Measurements from ENCODE around the gene COL28A1.

COL28A1 gene

GRCh38 chr7:7516156-7516555 lies 19.5 kb downstream of the COL28A1 start:
- no peak overlapping the region for H3K9ac ChIP-seq (ENCODE audit: low read depth, low read length)
- no peak overlapping the region for H3K4me2 ChIP-seq (ENCODE audit: low read length)
- H3K36me3 ChIP-seq (ENCODE audit: insufficient read depth, low read length), result no peaks in the 10 kb centered on the region
- peaks cover 30% of the 10 kb centered on the region for H3K4me1 ChIP-seq (ENCODE audit: control insufficient read depth, insufficient read depth, low read length)
- H3K27me3 ChIP-seq (ENCODE audit: control insufficient read depth, insufficient read depth, low read length), result no peaks in the 10 kb centered on the region
- no peaks in the 10 kb centered on the region for H3K9me3 ChIP-seq (replicated peaks; ENCODE audit: low read length)
- H3K4me3 ChIP-seq (ENCODE audit: low read length), result no peak overlapping the region

DNA sequence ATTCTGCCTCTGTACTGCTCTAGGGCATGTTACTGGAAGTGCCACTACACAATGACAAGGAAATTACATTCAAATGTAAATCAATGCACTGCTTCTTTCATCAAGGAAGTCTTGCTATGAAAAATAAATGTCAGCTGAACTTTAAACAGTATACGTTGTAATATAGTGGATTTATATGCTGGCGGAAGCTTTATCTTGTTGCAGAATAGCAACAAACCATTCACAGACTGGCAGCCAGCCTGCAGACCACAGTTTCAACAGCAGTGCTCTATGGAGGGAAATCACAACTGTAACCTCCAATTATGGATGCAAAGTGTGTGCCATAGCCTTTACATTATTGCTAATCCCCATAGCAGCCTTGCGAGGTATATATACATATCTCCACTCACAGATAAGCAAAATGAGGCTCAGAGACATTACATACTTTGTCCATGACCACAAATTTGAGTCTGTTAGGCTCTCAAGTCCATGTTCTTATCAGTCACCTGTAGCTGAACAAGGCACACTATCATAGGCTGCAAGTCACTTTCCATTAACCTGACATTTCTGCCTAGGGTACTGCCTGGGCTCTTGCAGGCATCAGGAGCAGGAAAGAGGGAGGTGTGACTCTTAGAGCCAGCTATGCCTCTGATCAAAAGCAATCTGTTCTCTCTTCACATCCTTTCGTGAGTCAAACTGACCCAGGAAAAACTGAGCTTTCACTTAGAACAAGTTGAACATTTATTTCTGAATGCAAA lies 22.6 kb downstream of the COL28A1 start:
- H3K9me3 ChIP-seq (replicated peaks; ENCODE audit: low read length), result no peaks in the 10 kb centered on the region
- no peak overlapping the region for H3K4me2 ChIP-seq (ENCODE audit: low read length)
- no peaks in the 10 kb centered on the region for H3K27me3 ChIP-seq (ENCODE audit: control insufficient read depth, insufficient read depth, low read length)
- H3K4me1 ChIP-seq (ENCODE audit: control insufficient read depth, insufficient read depth, low read length), result peaks cover 12% of the 10 kb centered on the region
- no peak overlapping the region for H3K9ac ChIP-seq (ENCODE audit: low read depth, low read length)
- no peaks in the 10 kb centered on the region for H3K36me3 ChIP-seq (ENCODE audit: insufficient read depth, low read length)
- no peak overlapping the region for H3K4me3 ChIP-seq (ENCODE audit: low read length)

DNA sequence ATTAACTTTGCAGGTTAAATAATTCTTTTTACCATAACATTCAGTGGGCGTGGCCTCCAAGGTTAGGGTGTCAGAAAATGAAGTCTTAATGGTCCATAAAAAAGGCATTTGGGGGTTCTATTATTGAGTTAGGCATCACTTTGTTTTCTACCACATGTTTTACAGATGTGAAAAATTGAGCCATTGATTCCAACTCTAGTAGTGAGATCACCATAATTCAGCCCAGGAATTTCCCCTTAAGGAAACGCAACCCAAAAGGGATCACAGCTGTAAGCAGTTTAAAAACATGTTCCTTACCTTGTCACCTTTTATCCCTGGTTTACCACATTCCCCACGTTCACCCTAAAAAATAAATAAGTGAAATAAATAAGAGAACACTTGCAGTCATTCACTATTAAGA lies 24.9 kb downstream of the COL28A1 start:
- Histone ChIP-seq H3K9ac (ENCODE audit: low read depth, low read length) (no peak overlapping the region), H3K9me3 (replicated peaks; ENCODE audit: low read length) (no peaks in the 10 kb centered on the region), H3K4me3 (ENCODE audit: low read length) (no peak overlapping the region), H3K4me2 (ENCODE audit: low read length) (no peak overlapping the region), H3K36me3 (ENCODE audit: insufficient read depth, low read length) (no peaks in the 10 kb centered on the region), H3K4me1 (ENCODE audit: control insufficient read depth, insufficient read depth, low read length) (peaks cover 6% of the 10 kb centered on the region), H3K27me3 (ENCODE audit: control insufficient read depth, insufficient read depth, low read length) (no peaks in the 10 kb centered on the region)

GRCh38 chr7:7505915-7506314 lies 29.8 kb downstream of the COL28A1 start:
- H3K36me3 ChIP-seq (ENCODE audit: insufficient read depth, low read length), result no peaks in the 10 kb centered on the region
- H3K9ac ChIP-seq (ENCODE audit: low read depth, low read length), result no peak overlapping the region
- H3K4me3 ChIP-seq (ENCODE audit: low read length), result no peak overlapping the region
- H3K9me3 ChIP-seq (replicated peaks; ENCODE audit: low read length), result no peaks in the 10 kb centered on the region
- H3K4me1 ChIP-seq (ENCODE audit: control insufficient read depth, insufficient read depth, low read length), result peaks cover 11% of the 10 kb centered on the region
- H3K4me2 ChIP-seq (ENCODE audit: low read length), result no peak overlapping the region
- H3K27me3 ChIP-seq (ENCODE audit: control insufficient read depth, insufficient read depth, low read length), result no peaks in the 10 kb centered on the region

DNA sequence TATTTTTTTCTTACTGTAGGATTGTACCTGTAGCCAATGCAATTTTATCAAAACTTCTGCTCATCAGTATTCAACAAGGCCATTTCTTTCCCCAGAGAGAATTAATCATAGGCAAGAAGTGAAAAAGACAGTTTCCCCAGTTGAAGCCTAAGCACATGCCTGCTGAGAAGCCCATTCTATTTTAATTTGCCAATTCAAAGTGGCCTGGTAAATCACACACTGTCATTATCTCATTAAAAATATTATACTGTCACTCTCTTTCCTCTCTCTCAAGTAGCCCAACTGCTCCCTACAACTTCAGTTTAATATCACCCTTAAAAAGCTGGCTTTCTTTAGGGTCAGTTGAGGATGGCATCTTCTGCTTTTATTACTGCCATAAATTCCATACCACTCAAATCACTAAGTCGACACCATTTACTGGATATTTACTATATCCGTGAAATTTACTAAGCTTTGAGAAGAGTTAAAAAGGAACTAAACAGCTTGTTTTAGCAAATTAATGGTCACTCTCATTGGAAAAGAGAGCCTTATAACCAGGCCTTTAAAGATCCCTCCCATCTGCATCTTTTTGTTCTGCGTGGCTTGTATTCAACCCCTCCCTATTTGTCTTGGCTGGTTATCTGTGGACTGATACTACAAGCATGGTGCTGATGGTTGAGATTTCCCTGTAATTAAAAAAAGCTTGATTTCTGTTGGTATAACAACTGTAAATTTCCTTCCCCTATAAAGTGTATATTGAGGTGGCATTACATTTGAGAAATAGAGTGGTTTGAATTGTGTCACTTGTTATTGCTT lies 30.6 kb downstream of the COL28A1 start:
- Histone ChIP-seq H3K36me3 (ENCODE audit: insufficient read depth, low read length) (no peaks in the 10 kb centered on the region), H3K27me3 (ENCODE audit: control insufficient read depth, insufficient read depth, low read length) (no peaks in the 10 kb centered on the region), H3K9me3 (replicated peaks; ENCODE audit: low read length) (no peaks in the 10 kb centered on the region), H3K4me3 (ENCODE audit: low read length) (no peak overlapping the region), H3K4me2 (ENCODE audit: low read length) (no peak overlapping the region), H3K4me1 (ENCODE audit: control insufficient read depth, insufficient read depth, low read length) (peaks cover 11% of the 10 kb centered on the region), H3K9ac (ENCODE audit: low read depth, low read length) (no peak overlapping the region)

GRCh38 chr7:7499892-7500291 lies 35.8 kb downstream of the COL28A1 start:
- Histone ChIP-seq H3K4me2 (ENCODE audit: low read length) (no peak overlapping the region), H3K36me3 (ENCODE audit: insufficient read depth, low read length) (no peaks in the 10 kb centered on the region), H3K9me3 (replicated peaks; ENCODE audit: low read length) (no peaks in the 10 kb centered on the region), H3K27me3 (ENCODE audit: control insufficient read depth, insufficient read depth, low read length) (no peaks in the 10 kb centered on the region), H3K4me1 (ENCODE audit: control insufficient read depth, insufficient read depth, low read length) (peaks cover 2% of the 10 kb centered on the region), H3K9ac (ENCODE audit: low read depth, low read length) (no peak overlapping the region), H3K4me3 (ENCODE audit: low read length) (no peak overlapping the region)

DNA sequence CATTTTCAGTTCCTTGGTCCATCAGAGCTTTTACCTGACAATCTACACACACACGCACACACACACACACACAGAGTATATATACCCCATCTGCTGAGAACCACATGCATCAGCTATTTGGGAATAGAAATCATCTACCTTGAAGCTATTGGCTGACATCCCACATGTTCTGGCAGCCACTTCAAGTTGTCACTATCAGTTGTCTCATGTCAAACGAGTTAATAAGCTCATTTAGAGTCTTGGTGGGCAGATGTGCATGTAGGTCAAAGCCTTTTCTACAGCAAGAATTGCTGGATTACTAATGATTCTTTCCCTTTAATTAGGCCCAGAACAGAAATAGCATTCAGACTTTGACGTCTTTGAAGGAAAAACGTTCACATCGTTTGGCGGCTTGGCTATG lies 36.8 kb downstream of the COL28A1 start:
- no peak overlapping the region for H3K9ac ChIP-seq (ENCODE audit: low read depth, low read length)
- no peaks in the 10 kb centered on the region for H3K27me3 ChIP-seq (ENCODE audit: control insufficient read depth, insufficient read depth, low read length)
- H3K4me2 ChIP-seq (ENCODE audit: low read length), result no peak overlapping the region
- H3K4me3 ChIP-seq (ENCODE audit: low read length), result no peak overlapping the region
- no peaks in the 10 kb centered on the region for H3K9me3 ChIP-seq (replicated peaks; ENCODE audit: low read length)
- H3K36me3 ChIP-seq (ENCODE audit: insufficient read depth, low read length), result no peaks in the 10 kb centered on the region
- peaks cover 2% of the 10 kb centered on the region for H3K4me1 ChIP-seq (ENCODE audit: control insufficient read depth, insufficient read depth, low read length)

DNA sequence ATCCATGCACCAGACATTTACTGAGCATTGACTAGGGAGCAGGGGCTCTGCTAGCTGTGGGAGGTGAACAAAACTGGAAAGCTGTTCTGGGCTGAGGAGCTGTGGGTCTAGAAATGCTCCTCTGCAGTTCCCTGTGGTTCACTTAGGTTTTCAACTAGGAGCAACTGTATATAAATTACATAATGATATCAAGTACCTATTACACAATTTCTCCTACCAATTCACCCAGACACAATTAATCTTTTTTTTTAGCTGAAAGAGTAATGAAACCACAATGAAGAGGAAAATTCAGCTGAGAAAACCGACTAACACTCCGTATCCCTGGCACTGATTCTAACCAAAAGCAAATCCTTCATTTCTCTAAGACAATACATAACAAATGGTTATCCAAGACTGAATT lies 39.4 kb downstream of the COL28A1 start:
- H3K9ac ChIP-seq (ENCODE audit: low read depth, low read length), result no peak overlapping the region
- H3K9me3 ChIP-seq (replicated peaks; ENCODE audit: low read length), result no peaks in the 10 kb centered on the region
- no peaks in the 10 kb centered on the region for H3K27me3 ChIP-seq (ENCODE audit: control insufficient read depth, insufficient read depth, low read length)
- no peak overlapping the region for H3K4me2 ChIP-seq (ENCODE audit: low read length)
- peaks cover 22% of the 10 kb centered on the region for H3K4me1 ChIP-seq (ENCODE audit: control insufficient read depth, insufficient read depth, low read length)
- no peaks in the 10 kb centered on the region for H3K36me3 ChIP-seq (ENCODE audit: insufficient read depth, low read length)
- H3K4me3 ChIP-seq (ENCODE audit: low read length), result no peak overlapping the region

DNA sequence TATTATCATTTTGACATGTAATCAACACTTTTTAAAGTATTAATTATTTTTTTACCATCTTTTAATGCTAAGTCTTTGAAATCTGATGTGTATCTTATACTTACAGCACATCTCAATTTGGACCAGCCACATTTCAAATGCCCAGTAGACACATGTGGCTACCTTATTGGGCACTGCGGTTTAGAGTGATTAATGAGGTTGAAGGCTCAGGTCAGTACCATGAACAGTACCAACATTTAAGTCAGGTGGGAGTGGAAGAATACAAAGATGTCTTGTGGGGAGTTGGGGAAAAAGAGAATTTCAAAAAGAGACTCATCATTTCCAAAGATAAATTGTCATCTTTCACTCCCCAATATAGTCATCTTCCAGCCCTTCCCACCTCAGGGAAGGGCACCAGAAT lies 40.5 kb downstream of the COL28A1 start:
- H3K4me2 ChIP-seq (ENCODE audit: low read length), result no peak overlapping the region
- no peaks in the 10 kb centered on the region for H3K27me3 ChIP-seq (ENCODE audit: control insufficient read depth, insufficient read depth, low read length)
- H3K4me3 ChIP-seq (ENCODE audit: low read length), result no peak overlapping the region
- H3K4me1 ChIP-seq (ENCODE audit: control insufficient read depth, insufficient read depth, low read length), result peaks cover 33% of the 10 kb centered on the region
- H3K9ac ChIP-seq (ENCODE audit: low read depth, low read length), result no peak overlapping the region
- H3K36me3 ChIP-seq (ENCODE audit: insufficient read depth, low read length), result no peaks in the 10 kb centered on the region
- H3K9me3 ChIP-seq (replicated peaks; ENCODE audit: low read length), result no peaks in the 10 kb centered on the region

DNA sequence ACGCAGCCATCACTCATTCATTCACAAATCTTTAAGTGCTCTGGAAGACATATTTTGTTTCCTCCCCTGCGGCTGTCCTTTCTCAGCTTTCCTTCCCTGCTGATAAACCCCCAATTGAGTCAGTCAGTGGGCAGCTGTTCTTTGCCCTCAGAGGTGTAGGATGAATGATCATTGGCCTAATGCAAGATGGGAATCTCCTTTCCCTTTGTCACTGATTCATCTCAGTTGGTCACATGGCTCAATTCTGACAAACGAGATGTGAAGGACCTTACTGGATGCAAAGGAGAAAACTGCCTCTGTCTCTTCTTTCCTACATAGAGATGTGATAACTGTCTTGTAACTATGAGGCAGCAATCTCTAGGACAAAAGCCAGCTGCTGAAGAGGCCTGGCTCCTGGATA lies 44.6 kb downstream of the COL28A1 start:
- H3K4me1 ChIP-seq (ENCODE audit: control insufficient read depth, insufficient read depth, low read length), result peaks cover 45% of the 10 kb centered on the region
- H3K36me3 ChIP-seq (ENCODE audit: insufficient read depth, low read length), result no peaks in the 10 kb centered on the region
- H3K9me3 ChIP-seq (replicated peaks; ENCODE audit: low read length), result peaks cover 4% of the 10 kb centered on the region
- no peak overlapping the region for H3K4me3 ChIP-seq (ENCODE audit: low read length)
- H3K4me2 ChIP-seq (ENCODE audit: low read length), result peak overlapping the region; percentile 24
- peak overlapping the region; percentile 23 for H3K9ac ChIP-seq (ENCODE audit: low read depth, low read length)
- no peaks in the 10 kb centered on the region for H3K27me3 ChIP-seq (ENCODE audit: control insufficient read depth, insufficient read depth, low read length)

GRCh38 chr7:7490003-7490402 lies 45.7 kb downstream of the COL28A1 start:
- H3K4me2 ChIP-seq (ENCODE audit: low read length), result peak overlapping the region; percentile 26
- H3K9ac ChIP-seq (ENCODE audit: low read depth, low read length), result no peak overlapping the region
- H3K9me3 ChIP-seq (replicated peaks; ENCODE audit: low read length), result peaks cover 4% of the 10 kb centered on the region
- H3K4me1 ChIP-seq (ENCODE audit: control insufficient read depth, insufficient read depth, low read length), result peaks cover 45% of the 10 kb centered on the region
- no peaks in the 10 kb centered on the region for H3K36me3 ChIP-seq (ENCODE audit: insufficient read depth, low read length)
- no peaks in the 10 kb centered on the region for H3K27me3 ChIP-seq (ENCODE audit: control insufficient read depth, insufficient read depth, low read length)
- no peak overlapping the region for H3K4me3 ChIP-seq (ENCODE audit: low read length)

DNA sequence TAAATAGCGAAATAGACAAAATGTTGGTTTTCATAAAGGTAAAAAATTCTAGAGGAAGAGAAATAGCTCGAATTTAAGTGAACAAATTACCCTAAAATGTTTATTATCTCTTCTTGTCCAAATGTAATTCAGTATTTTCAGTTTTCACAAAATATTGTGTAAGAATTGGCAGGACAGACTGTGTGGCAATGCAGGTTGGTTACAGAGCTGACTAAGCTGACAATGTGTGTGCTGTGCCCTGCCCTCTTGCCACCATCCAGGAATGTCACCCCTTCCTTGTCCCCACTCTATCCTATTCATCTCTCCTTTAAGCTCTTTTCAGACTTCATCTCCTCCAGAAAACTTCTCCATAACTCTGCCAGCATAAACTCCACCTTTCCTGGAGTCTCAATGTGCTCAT lies 46.1 kb downstream of the COL28A1 start:
- H3K27me3 ChIP-seq (ENCODE audit: control insufficient read depth, insufficient read depth, low read length), result no peaks in the 10 kb centered on the region
- H3K9me3 ChIP-seq (replicated peaks; ENCODE audit: low read length), result peaks cover 4% of the 10 kb centered on the region
- H3K36me3 ChIP-seq (ENCODE audit: insufficient read depth, low read length), result no peaks in the 10 kb centered on the region
- H3K4me3 ChIP-seq (ENCODE audit: low read length), result no peak overlapping the region
- peaks cover 45% of the 10 kb centered on the region for H3K4me1 ChIP-seq (ENCODE audit: control insufficient read depth, insufficient read depth, low read length)
- H3K4me2 ChIP-seq (ENCODE audit: low read length), result peak overlapping the region; percentile 26
- no peak overlapping the region for H3K9ac ChIP-seq (ENCODE audit: low read depth, low read length)
